T1000 (cell line): Measurements from ENCODE around the gene KLK15.
"Not testable (repeated sequence)": the region's sequence is repeated elsewhere in the genome, so short reads cannot be mapped to it uniquely, and the experiment has no call there.

Experiments used
- DNase-seq: peaks from one replicate; lab custom pipeline; 2025; ENCODE audit warnings: mixed read lengths; lab: John Stamatoyannopoulos, UW

KLK15 gene

DNA sequence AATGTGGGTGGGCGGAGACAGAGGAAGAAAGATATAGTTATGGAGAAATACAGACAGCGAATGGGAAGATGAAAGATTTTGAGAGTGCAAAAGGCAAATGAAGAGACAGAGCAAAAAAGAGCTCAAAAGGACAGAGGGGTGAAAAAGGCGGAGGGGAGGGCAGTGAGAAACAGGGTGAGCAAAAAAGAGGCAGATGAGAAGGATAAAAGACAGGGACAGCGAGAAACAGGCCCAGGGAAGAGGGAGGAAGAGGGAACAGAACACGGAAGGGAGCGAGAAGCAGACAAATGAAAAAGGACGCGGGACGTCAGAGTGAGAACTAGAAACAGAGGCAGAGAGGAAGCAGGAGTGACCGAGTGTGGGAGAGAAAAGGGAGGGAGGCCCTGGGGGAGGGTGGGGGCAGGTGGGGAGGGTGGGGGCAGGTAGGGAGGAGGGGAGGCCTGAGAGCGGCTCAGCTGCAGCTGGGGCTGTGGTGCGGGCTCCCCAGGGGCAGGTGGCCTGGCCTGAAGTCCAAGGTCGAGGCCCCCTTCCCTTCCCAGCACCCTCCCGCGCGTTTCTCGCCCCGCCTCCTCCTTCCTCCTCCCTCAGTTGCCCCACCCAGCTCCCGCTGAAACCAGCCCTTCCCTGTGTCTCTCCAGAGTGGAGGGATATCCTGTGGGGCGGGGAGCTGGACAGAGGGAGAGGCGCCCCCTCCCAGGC is 12.7 kb downstream of the KLK15 start:
- DNase-seq, result no peak

DNA sequence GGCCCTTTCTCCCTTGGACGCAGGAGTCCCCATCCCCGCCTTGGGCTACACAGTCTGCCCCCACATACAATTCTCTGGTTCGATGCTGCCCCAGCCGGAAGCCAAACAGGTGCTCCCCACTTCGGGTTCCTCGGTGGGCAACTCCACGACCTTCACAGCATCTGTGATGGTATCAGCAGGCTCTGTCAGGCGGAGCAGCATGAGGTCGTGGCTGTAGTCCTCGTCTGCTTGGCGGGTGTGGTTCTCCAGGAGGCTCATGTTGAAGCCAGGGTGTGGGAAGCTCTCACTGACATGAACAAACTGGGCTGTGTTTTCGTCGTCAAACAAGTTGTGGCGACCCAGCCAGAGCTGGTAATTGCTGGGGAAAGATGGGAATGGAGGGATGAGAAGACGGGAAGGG is 13.3 kb downstream of the KLK15 start:
- DNase-seq, result no peak

- no peak for DNase-seq
These were observed 13.7 kb downstream of the KLK15 start for GRCh38 chr19:50819636-50820035.

DNA sequence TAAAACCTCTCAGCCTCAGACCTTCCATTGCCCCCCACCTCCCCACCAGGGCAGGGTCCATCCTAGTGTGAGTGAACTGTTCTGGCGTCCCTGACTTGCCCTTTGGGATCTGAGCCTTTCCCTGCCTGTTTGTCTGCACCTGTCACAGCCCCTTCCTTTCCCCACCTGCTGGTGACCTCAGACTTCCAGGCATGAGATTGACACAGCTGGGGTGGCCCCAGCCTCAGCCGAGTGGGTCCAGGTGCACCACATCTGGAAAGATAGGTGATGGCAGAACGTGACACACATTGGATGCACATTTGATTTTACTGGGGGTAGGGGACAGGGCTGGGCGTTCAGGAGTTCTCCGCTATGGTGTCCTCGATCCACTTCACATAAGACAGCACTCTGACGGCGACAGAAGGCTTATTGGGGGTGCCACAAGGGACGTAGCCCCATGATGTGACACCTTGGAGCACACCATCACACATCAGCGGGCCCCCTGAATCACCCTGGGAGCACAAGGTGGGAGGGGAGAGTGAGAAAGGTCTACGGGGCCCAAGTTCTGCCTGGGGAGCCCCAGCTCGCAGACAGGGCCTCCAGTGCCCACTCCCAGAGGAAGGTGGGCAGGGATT is 14.4 kb downstream of the KLK15 start:
- DNase-seq, result no peak

GRCh38 chr19:50817941-50818858 is 15.2 kb downstream of the KLK15 start:
- no peak for DNase-seq

DNA sequence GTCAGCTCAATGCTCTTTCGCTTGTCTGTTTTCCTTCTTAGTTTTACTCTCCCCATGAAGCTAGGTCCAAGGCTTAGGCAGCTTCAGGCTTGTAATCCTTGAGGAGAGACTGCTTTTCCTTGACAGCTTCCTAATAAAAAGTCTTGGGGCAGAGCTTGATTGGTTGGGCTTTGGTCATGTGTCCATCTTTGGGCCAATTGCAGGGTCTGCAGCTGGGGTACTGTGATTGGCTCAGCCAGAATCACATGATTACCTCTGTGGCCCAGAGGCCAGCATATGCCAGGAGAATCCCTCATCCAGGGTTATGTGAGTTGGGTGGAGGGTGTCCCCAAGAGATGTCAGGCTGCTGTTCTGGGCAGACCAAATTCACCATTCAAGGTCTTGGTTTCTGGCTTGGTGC is 17.9 kb downstream of the KLK15 start:
- no peak for DNase-seq

DNA sequence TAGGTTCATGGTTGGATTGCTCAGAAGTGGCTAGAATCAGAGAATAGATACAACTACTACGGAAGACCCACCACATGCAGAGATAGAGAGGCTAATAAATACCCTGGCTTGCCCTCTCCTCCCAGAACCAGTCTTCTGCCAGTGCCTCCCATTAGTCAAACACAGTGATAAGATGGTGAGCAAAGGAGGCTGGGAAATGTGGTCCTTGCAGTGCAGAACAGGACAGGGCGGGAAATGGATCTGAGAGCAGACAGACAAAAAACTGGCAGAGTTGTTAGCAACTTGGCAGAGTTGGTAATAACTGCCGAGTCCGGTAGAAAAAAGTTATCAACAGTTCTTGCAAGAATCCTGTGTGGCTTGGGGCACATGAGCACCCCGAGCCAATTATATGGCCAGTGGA is 18.5 kb downstream of the KLK15 start:
- DNase-seq, result no peak

GRCh38 chr19:50812474-50812873 is 20.9 kb downstream of the KLK15 start:
- no peak for DNase-seq

GRCh38 chr19:50811622-50812238 is 21.6 kb downstream of the KLK15 start:
- not testable (repeated sequence) for DNase-seq

DNA sequence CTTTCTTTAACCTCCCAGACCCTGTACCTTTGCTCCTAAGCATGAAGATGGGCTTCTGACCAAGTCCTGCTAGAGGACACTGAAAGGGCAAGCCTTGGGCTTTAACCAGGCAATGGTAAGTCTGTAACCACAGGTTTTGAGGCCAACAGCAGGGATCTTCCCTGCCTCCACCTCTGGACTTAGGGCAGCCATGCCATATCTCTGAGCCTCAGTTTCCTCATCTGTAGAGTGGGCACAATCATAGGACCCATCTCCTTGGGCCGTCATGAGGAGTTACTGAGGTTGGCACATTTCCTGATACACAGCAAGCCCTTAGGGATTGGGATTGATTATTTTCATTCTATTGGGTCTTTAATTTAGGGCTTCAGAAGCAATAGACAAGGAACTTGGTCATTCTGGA is 24.5 kb downstream of the KLK15 start:
- no peak for DNase-seq

- DNase-seq, result peak; percentile 97
These were observed 28.7 kb downstream of the KLK15 start for GRCh38 chr19:50804420-50805272.

DNA sequence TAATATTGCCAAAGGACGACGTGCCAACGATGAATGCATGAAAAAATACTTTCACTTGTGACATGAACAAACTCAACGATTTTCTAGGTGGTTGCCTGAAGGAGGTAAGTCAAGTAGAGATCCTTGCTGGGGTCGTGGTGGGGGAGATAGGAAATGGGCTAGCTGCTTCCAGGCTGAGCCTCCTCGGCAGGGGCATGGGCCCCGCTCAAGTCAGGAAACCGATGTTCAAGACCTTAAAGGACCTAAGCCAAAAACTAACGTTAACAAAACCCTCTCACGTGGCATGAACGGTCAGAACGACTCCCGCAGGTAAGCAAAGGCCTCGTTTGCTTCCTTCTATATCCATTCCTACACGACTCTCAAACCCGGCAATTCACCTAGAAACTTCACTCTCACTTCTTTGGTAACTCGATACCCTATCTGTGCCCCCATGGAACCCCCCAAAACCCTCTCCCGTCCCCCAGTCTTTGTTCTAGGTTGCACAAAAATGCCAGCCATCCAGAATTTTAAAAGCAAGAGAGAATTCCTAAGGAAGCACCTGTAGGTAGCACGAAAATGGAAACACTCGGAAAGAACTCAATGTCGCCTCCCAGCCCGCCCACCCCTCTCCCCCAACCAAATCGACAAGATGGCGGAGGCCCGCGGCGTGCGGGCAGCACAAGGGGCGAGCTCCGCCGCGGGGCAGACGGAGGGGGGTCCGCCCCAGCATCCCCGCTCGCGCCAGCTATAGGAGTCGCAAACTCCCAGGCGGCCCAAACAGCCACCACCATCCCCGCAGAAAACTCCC is 29.5 kb downstream of the KLK15 start:
- DNase-seq, result no peak

- DNase-seq, result no peak
These were observed 32.3 kb downstream of the KLK15 start for GRCh38 chr19:50801107-50801506.

DNA sequence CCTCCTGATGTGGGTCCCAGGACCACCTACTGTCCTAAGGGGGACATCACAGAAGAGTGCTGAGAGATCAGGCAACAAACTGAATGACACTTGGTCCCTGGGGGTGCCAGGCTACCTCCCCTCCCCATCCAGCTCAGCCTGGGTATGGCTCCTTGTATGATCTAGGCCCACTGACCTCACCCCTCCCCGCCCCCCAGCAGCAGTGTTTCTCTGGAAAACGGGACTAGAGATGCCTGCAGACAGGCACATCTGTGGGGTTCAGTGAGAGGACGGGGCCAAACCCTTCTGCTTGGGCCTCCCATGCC is 33.9 kb downstream of the KLK15 start:
- DNase-seq, result no peak

DNA sequence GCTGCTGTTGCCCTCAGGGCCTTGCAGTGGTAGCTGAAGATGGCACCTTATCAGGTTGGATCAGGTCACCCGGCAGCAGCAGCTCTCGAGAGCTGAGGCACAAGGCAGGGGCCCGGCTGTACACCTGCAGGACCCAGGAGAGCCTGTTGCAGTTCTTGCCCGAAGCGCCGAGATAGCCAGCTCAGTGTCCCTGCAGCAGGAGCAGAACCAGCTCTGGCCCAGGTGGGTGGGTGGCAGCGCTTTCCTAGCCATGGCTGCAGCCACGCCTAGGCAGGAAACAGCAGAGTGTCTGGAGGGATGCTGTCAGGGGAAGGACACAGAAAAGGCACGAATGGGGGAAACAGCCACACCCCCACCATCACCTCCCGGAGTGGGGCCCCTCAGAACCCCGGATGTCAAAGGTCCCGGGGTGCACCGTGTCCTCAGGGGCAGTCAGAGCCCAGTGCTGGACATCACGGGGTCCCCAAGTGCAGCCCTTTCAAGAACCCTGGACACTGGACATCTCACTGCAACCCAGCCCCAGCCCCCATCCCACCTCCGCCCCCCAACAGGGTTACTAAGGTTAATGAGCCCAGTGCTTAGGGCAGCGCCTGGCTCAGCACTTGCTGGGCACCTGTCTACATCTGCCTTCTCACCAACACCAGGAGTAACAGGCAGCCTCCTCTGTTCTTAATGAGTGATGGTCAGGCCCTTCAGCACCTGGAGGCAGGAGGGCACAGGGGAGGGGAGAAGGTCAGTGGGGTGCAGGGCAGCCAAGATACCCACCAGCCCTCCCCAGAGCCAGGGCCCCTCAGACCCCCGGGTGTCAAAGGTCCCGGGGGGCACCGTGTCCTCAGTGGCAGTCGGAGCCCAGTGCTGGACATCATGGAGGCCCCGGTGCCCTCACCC is 34.5 kb downstream of the KLK15 start:
- DNase-seq, result no peak

GRCh38 chr19:50797781-50798658 is 35.4 kb downstream of the KLK15 start:
- no peak for DNase-seq

- no peak for DNase-seq
These were observed 36.0 kb downstream of the KLK15 start for GRCh38 chr19:50797429-50797780.

GRCh38 chr19:50796634-50797428 is 36.5 kb downstream of the KLK15 start:
- no peak for DNase-seq
